ENCODE data around the gene NID1.
"Not testable (repeated sequence)": the region's sequence is repeated elsewhere in the genome, so short reads cannot be mapped to it uniquely, and the experiment has no call there.

The NID1 gene

GRCh38 chr1:236064674-236065508, at the start of gene NID1:
Gene NID1 (minus strand): TSS chr1:236065090. CDS start chr1:236065079, 11 bp downstream.
- DNase-seq: no peak

- no peak for DNase-seq
Measured at GRCh38 chr1:236114076-236114747, 49.3 kb upstream of the NID1 start.

- no peak for DNase-seq
Measured at GRCh38 chr1:236113324-236114032, 48.6 kb upstream of the NID1 start.

GRCh38 chr1:236112332-236112627, 47.4 kb upstream of the NID1 start:
- DNase-seq: no peak

- no peak for DNase-seq
Measured at GRCh38 chr1:236111527-236112331, 46.8 kb upstream of the NID1 start.

- no peak for DNase-seq
Measured at GRCh38 chr1:236110137-236110536, 45.2 kb upstream of the NID1 start.

GRCh38 chr1:236108027-236108648, 43.2 kb upstream of the NID1 start:
- DNase-seq: no peak

GRCh38 chr1:236107121-236107907, 42.4 kb upstream of the NID1 start:
- no peak for DNase-seq

GRCh38 chr1:236103646-236104218, 38.8 kb upstream of the NID1 start:
- DNase-seq: no peak

GRCh38 chr1:236103059-236103458, 38.2 kb upstream of the NID1 start:
- no peak for DNase-seq

- DNase-seq: no peak
Measured at GRCh38 chr1:236102611-236103010, 37.7 kb upstream of the NID1 start.

GRCh38 chr1:236101233-236102200, 36.6 kb upstream of the NID1 start:
- DNase-seq: no peak

- no peak for DNase-seq
Measured at GRCh38 chr1:236100799-236101198, 35.9 kb upstream of the NID1 start.

GRCh38 chr1:236099355-236099974, 34.6 kb upstream of the NID1 start:
- DNase-seq: no peak

GRCh38 chr1:236098267-236098666, 33.4 kb upstream of the NID1 start:
- no peak for DNase-seq

GRCh38 chr1:236096660-236097482, 32.0 kb upstream of the NID1 start:
- not testable (repeated sequence) for DNase-seq

GRCh38 chr1:236095705-236096520, 31.0 kb upstream of the NID1 start:
- no peak for DNase-seq

GRCh38 chr1:236092899-236093298, 28.0 kb upstream of the NID1 start:
- no peak for DNase-seq

Data from GF-D8 (cell line).